ENCODE results near the gene NUAK2. TPM values are rescaled to one million over a fixed set of nuclear protein-coding genes. Genes with fewer than 3 reads are reported as not detected.

The NUAK2 gene
- total and polyA plus RNA-seq, 4 donors = 1.3 to 2.4 (median 2.1) TPM

- TF ChIP-seq, protein P1, sequence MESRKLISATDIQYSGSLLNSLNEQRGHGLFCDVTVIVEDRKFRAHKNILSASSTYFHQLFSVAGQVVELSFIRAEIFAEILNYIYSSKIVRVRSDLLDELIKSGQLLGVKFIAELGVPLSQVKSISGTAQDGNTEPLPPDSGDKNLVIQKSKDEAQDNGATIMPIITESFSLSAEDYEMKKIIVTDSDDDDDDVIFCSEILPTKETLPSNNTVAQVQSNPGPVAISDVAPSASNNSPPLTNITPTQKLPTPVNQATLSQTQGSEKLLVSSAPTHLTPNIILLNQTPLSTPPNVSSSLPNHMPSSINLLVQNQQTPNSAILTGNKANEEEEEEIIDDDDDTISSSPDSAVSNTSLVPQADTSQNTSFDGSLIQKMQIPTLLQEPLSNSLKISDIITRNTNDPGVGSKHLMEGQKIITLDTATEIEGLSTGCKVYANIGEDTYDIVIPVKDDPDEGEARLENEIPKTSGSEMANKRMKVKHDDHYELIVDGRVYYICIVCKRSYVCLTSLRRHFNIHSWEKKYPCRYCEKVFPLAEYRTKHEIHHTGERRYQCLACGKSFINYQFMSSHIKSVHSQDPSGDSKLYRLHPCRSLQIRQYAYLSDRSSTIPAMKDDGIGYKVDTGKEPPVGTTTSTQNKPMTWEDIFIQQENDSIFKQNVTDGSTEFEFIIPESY (IDR thresholded peaks at IDR 0.05) = no peak
- TF ChIP-seq EGR1 (IDR thresholded peaks at IDR 0.05; ENCODE audit: low read depth in 2 of 2) = no peak
- no peak for TF ChIP-seq SP1 (IDR thresholded peaks at IDR 0.05)
- no peak for TF ChIP-seq TAF1 (conservative IDR thresholded peaks at IDR 0.05)
Observed at GRCh38 chr1:205269711-205270110, 51.8 kb downstream of the NUAK2 start (continued).

DNA sequence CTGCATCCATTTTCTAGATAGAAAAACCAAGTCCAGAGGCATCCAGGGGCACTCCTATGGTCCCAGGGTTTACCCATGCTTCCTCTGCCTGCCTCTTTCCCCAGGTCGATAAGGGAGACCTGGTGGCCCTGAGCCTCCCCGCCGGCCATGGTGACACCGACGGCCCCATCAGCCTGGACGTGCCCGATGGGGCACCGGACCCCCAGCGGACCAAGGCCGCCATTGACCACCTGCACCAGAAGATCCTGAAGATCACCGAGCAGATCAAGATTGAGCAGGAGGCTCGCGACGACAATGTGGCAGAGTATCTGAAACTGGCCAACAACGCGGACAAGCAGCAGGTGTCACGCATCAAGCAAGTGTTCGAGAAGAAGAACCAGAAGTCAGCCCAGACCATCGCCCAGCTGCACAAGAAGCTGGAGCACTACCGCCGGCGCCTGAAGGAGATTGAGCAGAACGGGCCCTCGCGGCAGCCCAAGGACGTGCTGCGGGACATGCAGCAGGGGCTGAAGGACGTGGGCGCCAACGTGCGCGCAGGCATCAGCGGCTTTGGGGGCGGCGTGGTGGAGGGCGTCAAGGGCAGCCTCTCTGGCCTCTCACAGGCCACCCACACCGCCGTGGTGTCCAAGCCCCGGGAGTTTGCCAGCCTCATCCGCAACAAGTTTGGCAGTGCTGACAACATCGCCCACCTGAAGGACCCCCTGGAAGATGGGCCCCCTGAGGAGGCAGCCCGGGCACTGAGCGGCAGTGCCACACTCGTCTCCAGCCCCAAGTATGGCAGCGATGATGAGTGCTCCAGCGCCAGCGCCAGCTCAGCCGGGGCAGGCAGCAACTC lies 52.5 kb downstream of the NUAK2 start:
- no peak overlapping the region for H3K27ac ChIP-seq (ENCODE audit: low read depth in 1 of 2, low read length in 2 of 2)
- H3K9me3 ChIP-seq (ENCODE audit: control insufficient read depth in 4 of 4, low read length in 3 of 4) = no peaks in the 10 kb centered on the region
- H3K4me3 ChIP-seq (ENCODE audit: low read depth in 1 of 3, low read length in 3 of 3) = no peak overlapping the region
- no peaks in the 10 kb centered on the region for H3K27me3 ChIP-seq (ENCODE audit: control insufficient read depth in 4 of 4, insufficient read depth in 4 of 4, low read length in 3 of 4)
- H3K9ac ChIP-seq (ENCODE audit: low read depth in 1 of 2, low read length in 2 of 2) = no peak overlapping the region
- 96% methylated on average over 48 of the region's 48 CpGs for WGBS
- no peak for DNase-seq (ENCODE audit: low spot score)
- H3K36me3 ChIP-seq (ENCODE audit: control insufficient read depth in 4 of 4, insufficient read depth in 3 of 4, low read depth in 1 of 4, low read length in 3 of 4) = no peaks in the 10 kb centered on the region
- TF ChIP-seq FOXA1 (IDR thresholded peaks at IDR 0.05) (no peak), NR2F2 (IDR thresholded peaks at IDR 0.05) (no peak), MAX (IDR thresholded peaks at IDR 0.05) (no peak), SP1 (IDR thresholded peaks at IDR 0.05) (no peak), CTCF (IDR thresholded peaks at IDR 0.05; ENCODE audit: low read depth, low read length, missing input control) (no peak), RXRA (IDR thresholded peaks at IDR 0.05) (no peak), TAF1 (conservative IDR thresholded peaks at IDR 0.05) (no peak), HNF4A (conservative IDR thresholded peaks at IDR 0.05) (no peak), EGR1 (IDR thresholded peaks at IDR 0.05; ENCODE audit: low read depth in 2 of 2) (no peak), JUND (IDR thresholded peaks at IDR 0.05) (no peak), YY1 (IDR thresholded peaks at IDR 0.05) (no peak), HNF4G (IDR thresholded peaks at IDR 0.05) (no peak), GABPA (IDR thresholded peaks at IDR 0.05 in 1 of 2, conservative IDR thresholded peaks at IDR 0.05 in 1 of 2) (no peak)
- TF ChIP-seq, protein P1 (IDR thresholded peaks at IDR 0.05) = no peak
- TF ChIP-seq, protein P2, sequence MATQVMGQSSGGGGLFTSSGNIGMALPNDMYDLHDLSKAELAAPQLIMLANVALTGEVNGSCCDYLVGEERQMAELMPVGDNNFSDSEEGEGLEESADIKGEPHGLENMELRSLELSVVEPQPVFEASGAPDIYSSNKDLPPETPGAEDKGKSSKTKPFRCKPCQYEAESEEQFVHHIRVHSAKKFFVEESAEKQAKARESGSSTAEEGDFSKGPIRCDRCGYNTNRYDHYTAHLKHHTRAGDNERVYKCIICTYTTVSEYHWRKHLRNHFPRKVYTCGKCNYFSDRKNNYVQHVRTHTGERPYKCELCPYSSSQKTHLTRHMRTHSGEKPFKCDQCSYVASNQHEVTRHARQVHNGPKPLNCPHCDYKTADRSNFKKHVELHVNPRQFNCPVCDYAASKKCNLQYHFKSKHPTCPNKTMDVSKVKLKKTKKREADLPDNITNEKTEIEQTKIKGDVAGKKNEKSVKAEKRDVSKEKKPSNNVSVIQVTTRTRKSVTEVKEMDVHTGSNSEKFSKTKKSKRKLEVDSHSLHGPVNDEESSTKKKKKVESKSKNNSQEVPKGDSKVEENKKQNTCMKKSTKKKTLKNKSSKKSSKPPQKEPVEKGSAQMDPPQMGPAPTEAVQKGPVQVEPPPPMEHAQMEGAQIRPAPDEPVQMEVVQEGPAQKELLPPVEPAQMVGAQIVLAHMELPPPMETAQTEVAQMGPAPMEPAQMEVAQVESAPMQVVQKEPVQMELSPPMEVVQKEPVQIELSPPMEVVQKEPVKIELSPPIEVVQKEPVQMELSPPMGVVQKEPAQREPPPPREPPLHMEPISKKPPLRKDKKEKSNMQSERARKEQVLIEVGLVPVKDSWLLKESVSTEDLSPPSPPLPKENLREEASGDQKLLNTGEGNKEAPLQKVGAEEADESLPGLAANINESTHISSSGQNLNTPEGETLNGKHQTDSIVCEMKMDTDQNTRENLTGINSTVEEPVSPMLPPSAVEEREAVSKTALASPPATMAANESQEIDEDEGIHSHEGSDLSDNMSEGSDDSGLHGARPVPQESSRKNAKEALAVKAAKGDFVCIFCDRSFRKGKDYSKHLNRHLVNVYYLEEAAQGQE (IDR thresholded peaks at IDR 0.05) = no peak
- TF ChIP-seq, protein P3, sequence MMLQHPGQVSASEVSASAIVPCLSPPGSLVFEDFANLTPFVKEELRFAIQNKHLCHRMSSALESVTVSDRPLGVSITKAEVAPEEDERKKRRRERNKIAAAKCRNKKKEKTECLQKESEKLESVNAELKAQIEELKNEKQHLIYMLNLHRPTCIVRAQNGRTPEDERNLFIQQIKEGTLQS (IDR thresholded peaks at IDR 0.05) = no peak
- peaks cover 0 to 12% (median 8%) of the 10 kb centered on the region in 4 donors for H3K4me1 ChIP-seq (ENCODE audit: control insufficient read depth in 4 of 4, insufficient read depth in 4 of 4, low read length in 3 of 4)
